Measurements from ENCODE around the gene SLC37A4. TPM values are rescaled to one million over a fixed set of nuclear protein-coding genes. Genes with fewer than 3 reads are reported as not detected.
A peak's percentile ranks its signal among the peaks of the same experiment; 100 is the strongest.

Gene SLC37A4
- total and polyA plus RNA-seq, 12 donors, result 9.2 to 38.9 (median 22.7) TPM

- H3K27ac ChIP-seq, result no peak overlapping the region
- intact Hi-C loops (cut with DNase I), result no loop called here
- H3K36me3 ChIP-seq (replicated peaks in 1 of 2), result peaks cover 0 to 77% of the 10 kb centered on the region in 2 donors
- H3K4me1 ChIP-seq (replicated peaks in 1 of 2), result peaks cover 4 to 11% of the 10 kb centered on the region in 2 donors
- WGBS, 4 donors, result 81 to 86% (median 85%) methylated on average over 5 to 6 of the region's 6 CpGs
- no peak for DNase-seq
- H3K4me3 ChIP-seq, result no peak overlapping the region
- TF ChIP-seq CTCF (IDR thresholded peaks at IDR 0.05) (no peak), POLR2A (IDR thresholded peaks at IDR 0.05) (no peak)
- no peaks in the 10 kb centered on the region for H3K9me3 ChIP-seq (replicated peaks in 1 of 3)
- no peaks in the 10 kb centered on the region for H3K27me3 ChIP-seq
These were observed 19.1 kb downstream of the SLC37A4 start for GRCh38 chr11:119011476-119012053.

DNA sequence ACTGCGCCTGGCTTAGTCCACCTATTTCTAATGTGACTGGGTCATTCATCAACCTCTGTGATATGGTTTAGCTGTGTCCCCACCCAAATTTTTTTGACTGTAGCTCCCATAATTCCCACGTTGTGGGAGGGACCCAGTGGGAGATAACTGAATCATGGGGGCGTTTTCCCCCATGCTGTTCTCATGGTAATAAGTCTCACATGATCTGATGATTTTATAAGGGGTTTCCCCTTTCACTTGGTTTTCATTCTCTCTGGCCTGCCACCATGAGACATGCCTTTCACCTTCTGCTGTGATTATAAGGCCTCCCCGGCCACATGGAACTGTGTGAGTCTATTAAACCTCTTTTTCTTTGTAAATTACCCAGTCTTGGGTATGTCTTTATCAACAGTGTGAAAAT, 24.0 kb downstream of the SLC37A4 start:
- no peak for DNase-seq
- Histone ChIP-seq H3K4me1 (replicated peaks in 1 of 2) (no peaks in the 10 kb centered on the region), H3K4me3 (no peak overlapping the region), H3K27me3 (no peaks in the 10 kb centered on the region), H3K9me3 (replicated peaks in 1 of 3) (no peaks in the 10 kb centered on the region), H3K27ac (no peak overlapping the region), H3K36me3 (replicated peaks in 1 of 2) (peaks cover 0 to 68% of the 10 kb centered on the region in 2 donors)
- TF ChIP-seq POLR2A (IDR thresholded peaks at IDR 0.05), result no peak
- no peak for TF ChIP-seq CTCF (IDR thresholded peaks at IDR 0.05)
- intact Hi-C loops (cut with DNase I), result no loop called here
- 90 to 94% (median 92%) methylated on average over 4 of the region's 4 CpGs for WGBS, 4 donors

DNA sequence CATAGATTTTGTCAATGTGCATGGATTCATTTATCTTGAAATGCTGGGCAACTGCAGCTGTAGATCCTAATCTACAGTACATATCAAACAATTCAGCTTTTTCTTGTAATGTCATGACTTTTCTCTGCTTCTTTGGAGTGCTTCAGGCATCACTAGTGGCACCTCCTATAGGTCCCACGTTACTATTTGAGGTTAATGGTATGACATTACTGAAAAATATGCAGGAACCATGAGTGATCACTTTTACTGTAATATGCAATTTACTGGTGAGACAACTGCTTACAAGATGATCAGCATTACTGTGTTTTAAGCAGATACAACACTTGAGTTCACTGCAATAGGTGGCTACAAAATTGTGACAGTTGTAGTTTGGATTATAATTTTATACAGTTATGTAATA, 29.8 kb downstream of the SLC37A4 start:
- Histone ChIP-seq H3K9me3 (replicated peaks in 1 of 3) (no peaks in the 10 kb centered on the region), H3K4me1 (replicated peaks in 1 of 2) (peaks cover 11 to 24% of the 10 kb centered on the region in 2 donors), H3K27ac (no peak overlapping the region), H3K27me3 (no peaks in the 10 kb centered on the region), H3K4me3 (no peak overlapping the region), H3K36me3 (replicated peaks in 1 of 2) (peaks cover 0 to 48% of the 10 kb centered on the region in 2 donors)
- 61 to 76% (median 68%) methylated on average over 1 of the region's 1 CpG for WGBS, 4 donors
- intact Hi-C loops (cut with DNase I), result no loop called here
- TF ChIP-seq CTCF (IDR thresholded peaks at IDR 0.05) (no peak), POLR2A (IDR thresholded peaks at IDR 0.05) (no peak)
- DNase-seq, result no peak

DNA sequence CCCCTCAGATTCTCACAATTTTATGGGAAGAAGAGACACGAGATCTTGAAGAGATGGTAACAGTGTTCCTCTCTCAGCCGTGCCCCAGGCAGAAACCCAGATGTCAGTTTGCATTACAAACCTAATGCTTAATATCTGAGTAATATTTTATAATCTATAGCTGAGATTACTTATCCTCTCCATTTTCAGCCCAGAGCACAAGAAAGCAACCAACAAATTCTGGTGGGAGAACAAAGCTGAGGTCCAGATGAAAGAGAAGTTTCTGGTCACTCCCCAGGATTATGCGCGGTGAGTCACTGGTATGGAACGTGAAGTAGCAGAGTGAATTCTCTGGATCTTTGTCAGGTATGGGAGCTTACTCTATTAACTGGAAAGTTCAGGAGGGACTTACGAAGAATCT, 31.9 kb downstream of the SLC37A4 start:
- Histone ChIP-seq H3K27ac (peak overlapping the region in 4 of 5 donors; percentile 67 to 95 (median 78)), H3K4me1 (replicated peaks in 1 of 2) (peaks cover 11 to 24% of the 10 kb centered on the region in 2 donors), H3K4me3 (peak overlapping the region in 2 of 4 donors; percentile 53 to 79), H3K27me3 (no peaks in the 10 kb centered on the region), H3K36me3 (replicated peaks in 1 of 2) (peaks cover 0 to 35% of the 10 kb centered on the region in 2 donors), H3K9me3 (replicated peaks in 1 of 3) (no peaks in the 10 kb centered on the region)
- TF ChIP-seq POLR2A (IDR thresholded peaks at IDR 0.05) (peak in 1 of 2 donors; percentile 25), CTCF (IDR thresholded peaks at IDR 0.05) (no peak)
- DNase-seq, result peak in 6 of 7 donors; percentile 64 to 75 (median 66)
- WGBS, 4 donors, result 31 to 42% (median 34%) methylated on average over 6 of the region's 6 CpGs
- intact Hi-C loops (cut with DNase I), result no loop called here
